ENCODE results near the gene ARHGAP42.

- TF ChIP-seq FOXP2 (optimal IDR thresholded peaks at IDR 0.05; ENCODE audit: control extremely low read depth, extremely low read length, insufficient read depth) (no peak), EZH2 (IDR thresholded peaks at IDR 0.05) (no peak), POLR2AphosphoS5 (IDR thresholded peaks at IDR 0.05; ENCODE audit: borderline replicate concordance, low read depth, low read length) (no peak)
Observed at GRCh38 chr11:100956351-100956750, 269.3 kb downstream of the ARHGAP42 start.

Measured in SK-N-MC (cell line).